ENCODE measurements around the gene PARVB. TPM values are rescaled to one million over a fixed set of nuclear protein-coding genes. Genes with fewer than 3 reads are reported as not detected.

Gene PARVB
- total and polyA plus RNA-seq, 9 of the 15 experiments (the other 6 are each of a cell fraction or from before 2014, with no cell fraction given) = 1.1 to 59.2 (median 29.2) TPM

GRCh38 chr22:44051358-44051757, 27.3 kb downstream of the PARVB start:
- Histone ChIP-seq H3K9me1 (ENCODE audit: control insufficient read depth, insufficient read depth, low read length) (no peaks in the 10 kb centered on the region), H3K36me3 (ENCODE audit: control insufficient read depth, insufficient read depth, low read length) (peaks cover 7% of the 10 kb centered on the region; the same call in 2 of the 3 replicates), H3K9me3 (replicated peaks; ENCODE audit: control insufficient read depth, insufficient read depth, low read depth, low read length) (no peaks in the 10 kb centered on the region), H3K4me1 (replicated peaks in 1 of 2; ENCODE audit: control insufficient read depth in 2 of 2, insufficient read depth in 2 of 2, low read length in 2 of 2) (peaks cover 16 to 27% of the 10 kb centered on the region in 2 experiments), H3K9ac (ENCODE audit: insufficient read depth in 1 of 2, low read depth in 2 of 2, low read length in 2 of 2) (no peak overlapping the region), H2AFZ (ENCODE audit: low read depth, low read length) (no peak overlapping the region), H3K27me3 (ENCODE audit: control insufficient read depth in 2 of 2, insufficient read depth in 2 of 2, low read length in 2 of 2) (no peaks in the 10 kb centered on the region), H4K20me1 (replicated peaks; ENCODE audit: control insufficient read depth, insufficient read depth, low read length) (peaks cover 8% of the 10 kb centered on the region; the same call in 1 of the 2 replicates), H3K4me3 (no peak overlapping the region), H3K27ac (ENCODE audit: extremely low read depth, low read depth, low read length) (no peak overlapping the region), H3K4me2 (ENCODE audit: insufficient read depth, low read length) (no peak overlapping the region), H3K79me2 (ENCODE audit: control insufficient read depth, insufficient read depth, low read length) (peaks cover 25% of the 10 kb centered on the region)
- 91% methylated on average over 5 of the region's 6 CpGs for WGBS (ENCODE audit: insufficient coverage, low coverage, missing lambda C conversion rate)
- ChIA-PET POLR2A (interaction anchor here (0.6 kb wide), 1 partner anchor 41 kb away, joined by 3 read pairs; no protein-coding TSS in a partner anchor), CTCF (ENCODE audit: low intra/inter-chr PET ratio) (no interaction called here)
- BruUV-seq (replicated peaks) = no TSS peak
- DNase-seq (ENCODE audit: extremely low read depth in 1 of 4, low spot score in 3 of 4) (no peak), FAIRE-seq (no peak), ATAC-seq (no peak)
- TF ChIP-seq ILF3 (IDR thresholded peaks at IDR 0.05; ENCODE audit: borderline replicate concordance) (no peak), NCOA1 (IDR thresholded peaks at IDR 0.05; ENCODE audit: low read depth) (no peak), ZBTB12 (CRISPR knock-in tag; IDR thresholded peaks at IDR 0.05) (no peak), ZNF436 (CRISPR knock-in tag; IDR thresholded peaks at IDR 0.05) (no peak), TAF15 (IDR thresholded peaks at IDR 0.05; ENCODE audit: low read depth, low read length) (no peak), MAFK (IDR thresholded peaks at IDR 0.05; ENCODE audit: low read length) (no peak), RUNX1 (IDR thresholded peaks at IDR 0.05; ENCODE audit: low read depth) (no peak)
- TF ChIP-seq, protein P1, sequence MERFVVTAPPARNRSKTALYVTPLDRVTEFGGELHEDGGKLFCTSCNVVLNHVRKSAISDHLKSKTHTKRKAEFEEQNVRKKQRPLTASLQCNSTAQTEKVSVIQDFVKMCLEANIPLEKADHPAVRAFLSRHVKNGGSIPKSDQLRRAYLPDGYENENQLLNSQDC (CRISPR knock-in tag; IDR thresholded peaks at IDR 0.05) = no peak
- TF ChIP-seq, protein P2, sequence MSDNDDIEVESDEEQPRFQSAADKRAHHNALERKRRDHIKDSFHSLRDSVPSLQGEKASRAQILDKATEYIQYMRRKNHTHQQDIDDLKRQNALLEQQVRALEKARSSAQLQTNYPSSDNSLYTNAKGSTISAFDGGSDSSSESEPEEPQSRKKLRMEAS (CRISPR knock-in tag; IDR thresholded peaks at IDR 0.05) = no peak
- intact Hi-C loops (cut with micrococcal nuclease) = no loop called here
- in situ Hi-C loops (cut with MboI) = no loop called here
